ENCODE data around the gene PSMD9. TPM values are rescaled to one million over a fixed set of nuclear protein-coding genes. Genes with fewer than 3 reads are reported as not detected.
"Not testable (repeated sequence)": the region's sequence is repeated elsewhere in the genome, so short reads cannot be mapped to it uniquely, and the experiment has no call there.

PSMD9 gene
- total RNA-seq, 4 donors from 2014 or later, result 52.1 to 104 (median 71.4) TPM

GRCh38 chr12:121866331-121866730, 22.3 kb upstream of the PSMD9 start:
- no peaks in the 10 kb centered on the region for H3K9me3 ChIP-seq
- H3K36me3 ChIP-seq, result no peaks in the 10 kb centered on the region
- H3K27ac ChIP-seq, result no peak overlapping the region
- 62 to 71% methylated on average over 4 of the region's 4 CpGs for WGBS, 2 donors
- H3K4me1 ChIP-seq, result no peaks in the 10 kb centered on the region
- no peak for DNase-seq
- no peak for TF ChIP-seq POLR2A (IDR thresholded peaks at IDR 0.05)
- TF ChIP-seq, protein P1, sequence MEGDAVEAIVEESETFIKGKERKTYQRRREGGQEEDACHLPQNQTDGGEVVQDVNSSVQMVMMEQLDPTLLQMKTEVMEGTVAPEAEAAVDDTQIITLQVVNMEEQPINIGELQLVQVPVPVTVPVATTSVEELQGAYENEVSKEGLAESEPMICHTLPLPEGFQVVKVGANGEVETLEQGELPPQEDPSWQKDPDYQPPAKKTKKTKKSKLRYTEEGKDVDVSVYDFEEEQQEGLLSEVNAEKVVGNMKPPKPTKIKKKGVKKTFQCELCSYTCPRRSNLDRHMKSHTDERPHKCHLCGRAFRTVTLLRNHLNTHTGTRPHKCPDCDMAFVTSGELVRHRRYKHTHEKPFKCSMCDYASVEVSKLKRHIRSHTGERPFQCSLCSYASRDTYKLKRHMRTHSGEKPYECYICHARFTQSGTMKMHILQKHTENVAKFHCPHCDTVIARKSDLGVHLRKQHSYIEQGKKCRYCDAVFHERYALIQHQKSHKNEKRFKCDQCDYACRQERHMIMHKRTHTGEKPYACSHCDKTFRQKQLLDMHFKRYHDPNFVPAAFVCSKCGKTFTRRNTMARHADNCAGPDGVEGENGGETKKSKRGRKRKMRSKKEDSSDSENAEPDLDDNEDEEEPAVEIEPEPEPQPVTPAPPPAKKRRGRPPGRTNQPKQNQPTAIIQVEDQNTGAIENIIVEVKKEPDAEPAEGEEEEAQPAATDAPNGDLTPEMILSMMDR (IDR thresholded peaks at IDR 0.05), result no peak
- H3K27me3 ChIP-seq, result no peaks in the 10 kb centered on the region
- intact Hi-C loops (cut with DNase I), result no loop called here
- H3K4me3 ChIP-seq, result no peak overlapping the region

GRCh38 chr12:121869229-121869628, 19.4 kb upstream of the PSMD9 start:
- H3K4me1 ChIP-seq, result peaks cover 5 to 11% (median 9%) of the 10 kb centered on the region in 3 donors
- H3K36me3 ChIP-seq; H3K27ac ChIP-seq; H3K4me3 ChIP-seq; H3K9me3 ChIP-seq; DNase-seq; intact Hi-C loops (cut with DNase I); H3K27me3 ChIP-seq: not testable (repeated sequence)
- 88 to 93% methylated on average over 6 to 8 of the region's 8 CpGs for WGBS, 2 donors

- no peaks in the 10 kb centered on the region for H3K36me3 ChIP-seq
- no peak overlapping the region for H3K4me3 ChIP-seq
- H3K4me1 ChIP-seq, result peaks cover 5 to 11% (median 9%) of the 10 kb centered on the region in 3 donors
- intact Hi-C loops (cut with DNase I), result no loop called here
- no peak overlapping the region for H3K27ac ChIP-seq
- 58 to 72% methylated on average over 2 to 3 of the region's 3 CpGs for WGBS, 2 donors
- H3K27me3 ChIP-seq, result no peaks in the 10 kb centered on the region
- no peaks in the 10 kb centered on the region for H3K9me3 ChIP-seq
- no peak for TF ChIP-seq POLR2A (IDR thresholded peaks at IDR 0.05)
- TF ChIP-seq, protein P1 (IDR thresholded peaks at IDR 0.05), result no peak
- DNase-seq, result no peak
These were observed 17.1 kb upstream of the PSMD9 start for GRCh38 chr12:121871467-121871866.

GRCh38 chr12:121872546-121873215, 15.9 kb upstream of the PSMD9 start:
- WGBS, 2 donors, result 52 to 60% methylated on average over 4 to 5 of the region's 5 CpGs
- Histone ChIP-seq H3K27me3 (no peaks in the 10 kb centered on the region), H3K4me3 (no peak overlapping the region), H3K27ac (peak overlapping the region in 2 of 4 donors; percentile 48 to 67), H3K4me1 (peaks cover 5 to 11% (median 9%) of the 10 kb centered on the region in 3 donors), H3K36me3 (no peaks in the 10 kb centered on the region), H3K9me3 (no peaks in the 10 kb centered on the region)
- no peak for DNase-seq
- intact Hi-C loops (cut with DNase I), result no loop called here
- TF ChIP-seq POLR2A (IDR thresholded peaks at IDR 0.05), result no peak
- TF ChIP-seq, protein P1 (IDR thresholded peaks at IDR 0.05), result no peak

- H3K27me3 ChIP-seq, result no peaks in the 10 kb centered on the region
- H3K36me3 ChIP-seq, result no peaks in the 10 kb centered on the region
- no peaks in the 10 kb centered on the region for H3K9me3 ChIP-seq
- WGBS, 2 donors, result 90% methylated on average over 2 of the region's 6 CpGs; no CpG with 5 or more reads in 1 of the 2 donors
- H3K4me3 ChIP-seq, result no peak overlapping the region
- intact Hi-C loops (cut with DNase I), result no loop called here
- no peak for TF ChIP-seq POLR2A (IDR thresholded peaks at IDR 0.05)
- TF ChIP-seq, protein P1 (IDR thresholded peaks at IDR 0.05), result no peak
- H3K27ac ChIP-seq, result peak overlapping the region in 2 of 4 donors; percentile 48 to 67
- no peak for DNase-seq
- peaks cover 5 to 11% (median 9%) of the 10 kb centered on the region in 3 donors for H3K4me1 ChIP-seq
These were observed 15.4 kb upstream of the PSMD9 start for GRCh38 chr12:121873216-121873569.
